Left lung (tissue), 10 donors: ENCODE measurements around the gene ZNF516. TPM values are rescaled to one million over a fixed set of nuclear protein-coding genes. Genes with fewer than 3 reads are reported as not detected.

Source experiments
- ATAC-seq: fragments of 200-7000 bp; cut with Tn5 transposase; one replicate; pipeline ENCODE4 v1.9.1; 2020; ENCODE audit warnings: moderate library complexity
- DNase-seq, 4 donors: peaks; one replicate each; pipeline ENCODE4 v3.0.0-alpha.2; 2013 to 2020
- H3K27ac ChIP-seq, 2 donors: fragments of 200-600 bp; sonication (generic) in 1 of 2; one replicate each; pipeline versions ENCODE4 v1.5.0 to v1.8.0; 2020 to 2021
- H3K27me3 ChIP-seq, 2 donors: fragments of 200-600 bp; sonication (generic) in 1 of 2; one replicate each; pipeline versions ENCODE4 v1.5.0 to v1.8.0; 2020 to 2021
- H3K36me3 ChIP-seq, 2 donors: fragments of 200-600 bp; sonication (generic) in 1 of 2; one replicate each; pipeline versions ENCODE4 v1.5.0 to v1.8.0; 2020 to 2021
- H3K4me1 ChIP-seq, 2 donors: fragments of 200-600 bp; one replicate each; pipeline ENCODE4 v1.8.0; 2021
- H3K4me3 ChIP-seq, 2 donors: fragments of 200-600 bp; sonication (generic) in 1 of 2; one replicate each; pipeline versions ENCODE4 v1.5.0 to v1.8.0; 2020 to 2021; ENCODE audit warnings: mild to moderate bottlenecking in 1 of 2
- H3K9me3 ChIP-seq, 2 donors: fragments of 200-600 bp; sonication (generic) in 1 of 2; one replicate each; pipeline versions ENCODE4 v1.5.0 to v1.8.0; 2020 to 2021
- intact Hi-C, 2 donors: fragments of 100-400 bp; cut with DNase I; formaldehyde crosslinking; loops; one replicate each; pipeline versions ENCODE4 v1.11.2 to v1.14.2; 2022
- polyA plus RNA-seq, 6 donors: library from polyadenylated mRNA; unstranded; fragments of 120-200 nt; gene quantifications; one replicate each; pipeline ENCODE4 v1.2.1, GENCODE V29; 2013; ENCODE audit not compliant: insufficient read length in 6 of 6
- total RNA-seq, 2 donors: library from RNA; stranded (reverse); fragmentation: NEBNext Ultra II Directional; extraction: Animal tissue kit (Norgen Biotek cat#: 25700); gene quantifications; one replicate each; pipeline ENCODE4 v1.2.1, GENCODE V29; 2021
- TF ChIP-seq, protein P1 (sequence below), 2 donors: fragments of 200-600 bp; sonication (generic) in 1 of 2; IDR thresholded peaks; one replicate each; pipeline versions ENCODE4 v1.5.0 to v1.8.0; 2021; ENCODE audit warnings: antibody characterized with exemption in 2 of 2
- donor health status: DM: no; HTN: yes; CAD: no.
- donor health status: DM: no; HTN: no; CAD: no.

Gene ZNF516
- total and polyA plus RNA-seq, 8 donors = 33.9 to 51.2 (median 46.8) TPM

DNA sequence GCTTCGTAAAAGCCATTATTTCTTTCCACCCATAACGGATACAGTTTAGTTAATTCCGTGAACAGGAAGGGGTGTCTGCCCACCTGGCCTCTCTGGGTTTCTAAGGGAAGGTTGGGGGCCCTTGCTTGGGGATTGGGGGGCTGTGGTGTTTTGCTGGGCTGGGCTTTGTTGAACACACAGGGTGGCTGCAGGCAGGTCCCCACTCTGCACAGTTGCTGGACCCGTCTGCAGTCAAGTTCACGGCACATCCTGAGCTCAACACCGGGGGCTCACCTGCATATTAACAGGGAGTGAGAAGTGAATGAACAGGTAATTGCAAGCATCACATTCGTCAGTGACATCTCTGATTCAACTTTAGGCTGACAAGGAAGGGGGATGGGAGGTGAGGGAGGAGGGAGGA, 109.0 kb downstream of the ZNF516 start:
- intact Hi-C loops = no loop called here
- TF ChIP-seq, protein P1, sequence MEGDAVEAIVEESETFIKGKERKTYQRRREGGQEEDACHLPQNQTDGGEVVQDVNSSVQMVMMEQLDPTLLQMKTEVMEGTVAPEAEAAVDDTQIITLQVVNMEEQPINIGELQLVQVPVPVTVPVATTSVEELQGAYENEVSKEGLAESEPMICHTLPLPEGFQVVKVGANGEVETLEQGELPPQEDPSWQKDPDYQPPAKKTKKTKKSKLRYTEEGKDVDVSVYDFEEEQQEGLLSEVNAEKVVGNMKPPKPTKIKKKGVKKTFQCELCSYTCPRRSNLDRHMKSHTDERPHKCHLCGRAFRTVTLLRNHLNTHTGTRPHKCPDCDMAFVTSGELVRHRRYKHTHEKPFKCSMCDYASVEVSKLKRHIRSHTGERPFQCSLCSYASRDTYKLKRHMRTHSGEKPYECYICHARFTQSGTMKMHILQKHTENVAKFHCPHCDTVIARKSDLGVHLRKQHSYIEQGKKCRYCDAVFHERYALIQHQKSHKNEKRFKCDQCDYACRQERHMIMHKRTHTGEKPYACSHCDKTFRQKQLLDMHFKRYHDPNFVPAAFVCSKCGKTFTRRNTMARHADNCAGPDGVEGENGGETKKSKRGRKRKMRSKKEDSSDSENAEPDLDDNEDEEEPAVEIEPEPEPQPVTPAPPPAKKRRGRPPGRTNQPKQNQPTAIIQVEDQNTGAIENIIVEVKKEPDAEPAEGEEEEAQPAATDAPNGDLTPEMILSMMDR (IDR thresholded peaks at IDR 0.05) = no peak
- Histone ChIP-seq H3K27ac (no peak overlapping the region), H3K4me3 (no peak overlapping the region), H3K9me3 (no peaks in the 10 kb centered on the region), H3K27me3 (no peaks in the 10 kb centered on the region), H3K4me1 (peaks cover 0 to 36% of the 10 kb centered on the region in 2 donors), H3K36me3 (no peaks in the 10 kb centered on the region)
- ATAC-seq (no peak), DNase-seq (no peak)

DNA sequence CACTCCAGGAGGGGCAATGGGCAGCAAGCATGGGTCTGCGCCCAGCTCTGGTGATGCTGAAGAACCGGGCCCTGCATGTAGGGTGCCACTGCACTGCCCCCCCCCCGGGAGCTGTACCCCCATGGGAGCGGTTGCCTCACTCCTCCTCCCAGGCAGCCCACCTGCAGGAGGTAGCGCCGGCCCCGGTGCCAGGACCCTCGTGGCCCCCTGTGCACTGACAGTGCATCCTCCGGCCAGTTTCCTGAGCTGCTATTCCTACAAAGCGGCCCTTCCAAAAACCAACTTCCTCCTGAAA, 109.4 kb downstream of the ZNF516 start:
- H3K9me3 ChIP-seq = no peaks in the 10 kb centered on the region
- intact Hi-C loops = no loop called here
- H3K27ac ChIP-seq = no peak overlapping the region
- TF ChIP-seq, protein P1 (IDR thresholded peaks at IDR 0.05) = no peak
- H3K4me3 ChIP-seq = no peak overlapping the region
- DNase-seq (no peak), ATAC-seq (no peak)
- peaks cover 0 to 33% of the 10 kb centered on the region in 2 donors for H3K4me1 ChIP-seq
- no peaks in the 10 kb centered on the region for H3K36me3 ChIP-seq
- H3K27me3 ChIP-seq = no peaks in the 10 kb centered on the region

DNA sequence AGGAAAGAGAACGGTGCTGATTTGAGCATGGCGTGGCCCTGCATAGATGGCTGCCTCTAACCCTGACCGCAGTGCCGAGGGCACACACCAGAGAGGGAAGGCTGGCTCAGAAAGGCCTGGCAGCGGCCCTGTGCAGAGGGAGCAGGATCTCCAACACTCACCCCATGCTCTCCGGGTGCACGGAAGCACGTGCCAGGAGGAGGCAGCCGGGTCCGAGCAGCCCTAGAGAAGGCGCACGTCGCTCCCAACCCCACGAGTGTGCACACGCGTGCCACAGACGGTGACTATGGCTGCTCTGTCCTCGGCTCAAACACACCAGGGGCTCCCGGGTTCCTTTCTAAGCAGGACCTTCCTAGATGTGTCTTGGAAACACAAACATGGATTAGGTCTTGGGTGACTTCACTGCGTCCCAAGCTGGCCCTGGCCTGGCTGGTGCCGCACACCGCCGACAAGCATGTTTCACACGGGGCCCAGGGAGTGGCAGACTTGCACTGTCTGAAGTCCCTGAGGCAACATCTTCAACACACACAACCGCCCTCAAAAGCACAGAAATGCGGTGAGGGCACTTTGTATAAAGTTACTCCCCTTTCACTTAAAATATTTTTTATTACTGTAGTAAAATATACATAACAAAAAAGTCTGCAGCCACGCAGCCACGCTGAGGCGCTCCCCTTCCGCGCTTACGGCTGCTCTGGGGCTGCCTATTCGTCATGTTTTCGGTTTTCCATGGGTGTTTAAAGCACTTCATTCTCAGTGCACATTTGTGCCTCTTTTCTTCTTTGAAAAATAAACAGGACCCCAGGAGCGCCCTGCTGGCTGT, 110.0 kb downstream of the ZNF516 start:
- Histone ChIP-seq H3K4me1 (peaks cover 0 to 27% of the 10 kb centered on the region in 2 donors), H3K4me3 (no peak overlapping the region), H3K9me3 (no peaks in the 10 kb centered on the region), H3K27me3 (no peaks in the 10 kb centered on the region), H3K36me3 (peaks cover 0 to 3% of the 10 kb centered on the region in 2 donors), H3K27ac (no peak overlapping the region)
- intact Hi-C loops = no loop called here
- DNase-seq = no peak
- TF ChIP-seq, protein P1 (IDR thresholded peaks at IDR 0.05) = no peak
- no peak for ATAC-seq

DNA sequence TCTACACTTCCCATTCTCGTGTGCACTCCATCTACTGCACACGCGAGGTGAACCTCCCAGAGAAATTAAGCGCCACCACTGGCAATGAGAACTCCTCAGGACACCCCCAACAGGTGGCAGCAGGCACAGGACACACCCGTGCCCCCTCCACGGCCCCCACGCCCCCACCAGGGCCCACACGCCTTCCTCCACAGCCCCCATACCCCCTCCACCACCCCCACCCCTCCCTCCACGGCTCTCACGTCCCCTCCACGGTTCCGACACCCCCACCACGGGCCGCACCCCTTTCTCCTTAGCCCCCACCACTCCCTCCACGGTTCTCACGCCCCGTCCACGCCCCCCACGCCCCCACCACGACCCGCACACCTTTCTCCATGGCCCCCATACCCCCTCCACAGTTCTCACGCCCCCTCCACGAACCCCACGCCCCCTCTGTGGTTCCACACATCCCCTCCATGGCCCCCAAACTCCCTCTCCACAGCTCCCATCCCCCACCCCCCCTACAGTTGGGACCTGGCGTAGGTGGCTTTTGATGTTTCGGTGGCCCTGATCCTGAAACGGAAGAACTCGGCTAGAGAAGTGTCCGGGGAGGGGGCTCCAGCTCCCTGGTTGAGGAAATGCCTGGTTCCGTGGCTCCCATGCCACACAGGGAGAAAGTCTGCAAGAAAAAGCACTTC, 110.8 kb downstream of the ZNF516 start:
- Histone ChIP-seq H3K27me3 (no peaks in the 10 kb centered on the region), H3K4me3 (no peak overlapping the region), H3K36me3 (peaks cover 0 to 11% of the 10 kb centered on the region in 2 donors), H3K27ac (no peak overlapping the region), H3K4me1 (peaks cover 0 to 19% of the 10 kb centered on the region in 2 donors), H3K9me3 (no peaks in the 10 kb centered on the region)
- DNase-seq (no peak), ATAC-seq (no peak)
- TF ChIP-seq, protein P1 (IDR thresholded peaks at IDR 0.05) = no peak
- intact Hi-C loops = no loop called here

DNA sequence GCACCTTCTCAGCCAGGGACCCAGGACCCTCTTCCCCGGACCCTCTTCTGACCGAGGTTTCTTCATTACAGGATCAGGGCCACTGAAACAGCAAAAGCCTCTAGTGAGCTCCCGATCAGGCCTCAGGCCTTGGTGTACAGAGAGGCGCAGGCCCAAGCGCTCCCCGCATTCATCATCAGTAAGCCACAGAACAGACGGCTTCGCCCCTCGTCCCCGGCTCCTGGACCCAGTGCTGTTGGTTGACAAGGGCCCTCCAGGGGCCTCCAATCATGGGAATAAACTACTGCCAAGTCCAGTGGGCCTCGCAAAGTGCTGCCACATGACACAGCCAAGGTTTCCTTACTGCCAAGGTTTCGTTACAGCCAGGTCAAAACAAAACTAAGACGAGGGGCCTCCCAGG, 111.4 kb downstream of the ZNF516 start:
- intact Hi-C loops = no loop called here
- no peak for DNase-seq
- H3K4me1 ChIP-seq = peaks cover 0 to 15% of the 10 kb centered on the region in 2 donors
- no peak overlapping the region for H3K4me3 ChIP-seq
- ATAC-seq = no peak
- no peak overlapping the region for H3K27ac ChIP-seq
- H3K27me3 ChIP-seq = no peaks in the 10 kb centered on the region
- peaks cover 0 to 17% of the 10 kb centered on the region in 2 donors for H3K36me3 ChIP-seq
- TF ChIP-seq, protein P1 (IDR thresholded peaks at IDR 0.05) = no peak
- H3K9me3 ChIP-seq = no peaks in the 10 kb centered on the region
